Cardiac fibroblast (primary cell): ENCODE measurements around the gene ATP13A1.
"Not testable (repeated sequence)": the region's sequence is repeated elsewhere in the genome, so short reads cannot be mapped to it uniquely, and the experiment has no call there.

ENCODE experiments used
- DNase-seq, 2 donors: peaks; one replicate each; pipeline versions ENCODE4 v3.0.0 to v3.0.0-alpha.2; 2010; ENCODE audit warnings: low read depth in 2 of 2
- H3K4me3 ChIP-seq, 2 donors: replicated peaks in 1 of 2; 1 replicate in 1 of 2; 2 replicates in 1 of 2; pipeline ENCODE4 v1.5.1; 2011; ENCODE audit warnings: low read depth in 2 of 2, low read length in 2 of 2, mild to moderate bottlenecking in 2 of 2, moderate library complexity in 1 of 2
- CTCF ChIP-seq: IDR thresholded peaks from one replicate; pipeline ENCODE4 v1.5.1; 2011; ENCODE audit warnings: low read depth, mild to moderate bottlenecking, low read length, inconsistent platforms

ATP13A1 gene

GRCh38 chr19:19619181-19619848 is 44.2 kb downstream of the ATP13A1 start:
- DNase-seq, result no peak
- TF ChIP-seq CTCF, result no peak
- no peak overlapping the region for H3K4me3 ChIP-seq

GRCh38 chr19:19618219-19619051 is 45.0 kb downstream of the ATP13A1 start, which contains the start of gene PBX4:
PBX4 (minus strand) TSS chr19:19618687; CDS start chr19:19618629, 58 bp downstream.
- TF ChIP-seq CTCF, result no peak
- peak within 1 kb of the TSS; percentile 17 to 36 for H3K4me3 ChIP-seq
- peak; percentile 74 to 86 for DNase-seq

GRCh38 chr19:19615086-19615485 is 48.4 kb downstream of the ATP13A1 start:
- TF ChIP-seq CTCF, result no peak
- peak in 1 of 2 donors; percentile 42 for DNase-seq

GRCh38 chr19:19613506-19613905 is 50.0 kb downstream of the ATP13A1 start:
- no peak for DNase-seq
- no peak for TF ChIP-seq CTCF
- no peak overlapping the region for H3K4me3 ChIP-seq

More at GRCh38 chr19:19615086-19615485, 48.4 kb downstream of the ATP13A1 start:
- H3K4me3 ChIP-seq, result no peak overlapping the region

GRCh38 chr19:19610376-19611202 is 52.9 kb downstream of the ATP13A1 start:
- no peak for TF ChIP-seq CTCF
- DNase-seq, result no peak
- H3K4me3 ChIP-seq, result no peak overlapping the region

GRCh38 chr19:19606686-19607085 is 56.8 kb downstream of the ATP13A1 start:
- H3K4me3 ChIP-seq, DNase-seq: not testable (repeated sequence)
